SK-N-MC (cell line): ENCODE results near the gene P4HA1.

Experiments
- DNase-seq: peaks from one replicate; pipeline ENCODE4 v3.0.0-alpha.2; 2011; ENCODE audit warnings: low read depth, low spot score
- H3K27ac ChIP-seq: fragments of 200-600 bp; sonication (generic); 2 replicates; pipeline ENCODE4 v1.5.1; 2016; ENCODE audit warnings: mixed run types
- H3K36me3 ChIP-seq: fragments of 200-600 bp; sonication (generic); 2 replicates; pipeline ENCODE4 v1.6.1; 2017; ENCODE audit warnings: antibody characterized with exemption, low read length, mixed read lengths; ENCODE audit not compliant: insufficient read depth
- H3K4me3 ChIP-seq: fragments of 200-600 bp; sonication (generic); 2 replicates; pipeline ENCODE4 v1.5.1; 2016
- H3K9ac ChIP-seq: fragments of 200-600 bp; sonication (generic); 2 replicates; pipeline ENCODE4 v1.8.0; 2017; ENCODE audit warnings: mixed run types, mixed read lengths; ENCODE audit not compliant: insufficient read length
- H3K9me3 ChIP-seq: fragments of 200-600 bp; sonication (generic); 2 replicates; pipeline ENCODE4 v1.6.1; 2017; ENCODE audit warnings: low read depth, mild to moderate bottlenecking, antibody characterized with exemption, low read length, moderate library complexity, mixed read lengths
- EZH2 ChIP-seq: fragments of 200-600 bp; sonication (generic); IDR thresholded peaks from one replicate; pipeline ENCODE4 v1.6.1; 2017; ENCODE audit warnings: antibody characterized with exemption
- FOXP2 ChIP-seq: optimal IDR thresholded peaks from 2 replicates; pipeline ENCODE3; 2011; ENCODE audit warnings: mild to moderate bottlenecking, moderate library complexity; ENCODE audit not compliant: insufficient read depth; ENCODE audit errors: extremely low read length, control extremely low read depth
- POLR2AphosphoS5 ChIP-seq: IDR thresholded peaks from 2 replicates; pipeline ENCODE4 v1.6.1; 2012; ENCODE audit warnings: mild to moderate bottlenecking, low read depth, low read length, borderline replicate concordance

The P4HA1 gene

GRCh38 chr10:72981882-72982529 lies 114.7 kb downstream of the P4HA1 start:
- Histone ChIP-seq H3K9me3 (no peaks in the 10 kb centered on the region), H3K27ac (no peak overlapping the region)

GRCh38 chr10:72981028-72981881 lies 115.4 kb downstream of the P4HA1 start:
- no peak overlapping the region for H3K4me3 ChIP-seq
- H3K9me3 ChIP-seq = no peaks in the 10 kb centered on the region
- no peak for DNase-seq

More at GRCh38 chr10:72981882-72982529, 114.7 kb downstream of the P4HA1 start:
- Histone ChIP-seq H3K4me3 (no peak overlapping the region), H3K9ac (no peak overlapping the region), H3K36me3 (no peaks in the 10 kb centered on the region)
- no peak for DNase-seq
- TF ChIP-seq POLR2AphosphoS5 = no peak
- no peak for TF ChIP-seq EZH2
- TF ChIP-seq FOXP2 = no peak

GRCh38 chr10:72980348-72980747 lies 116.3 kb downstream of the P4HA1 start:
- no peak for DNase-seq
- Histone ChIP-seq H3K4me3 (no peak overlapping the region), H3K36me3 (no peaks in the 10 kb centered on the region), H3K27ac (no peak overlapping the region), H3K9me3 (no peaks in the 10 kb centered on the region), H3K9ac (no peak overlapping the region)
- no peak for TF ChIP-seq EZH2
- TF ChIP-seq POLR2AphosphoS5 = no peak
- no peak for TF ChIP-seq FOXP2

More at GRCh38 chr10:72981028-72981881, 115.4 kb downstream of the P4HA1 start:
- no peaks in the 10 kb centered on the region for H3K36me3 ChIP-seq
- no peak overlapping the region for H3K9ac ChIP-seq
- H3K27ac ChIP-seq = no peak overlapping the region
- TF ChIP-seq POLR2AphosphoS5 (no peak), EZH2 (no peak), FOXP2 (no peak)

GRCh38 chr10:72979709-72980108 lies 117.0 kb downstream of the P4HA1 start:
- H3K9me3 ChIP-seq = no peaks in the 10 kb centered on the region
- H3K36me3 ChIP-seq = no peaks in the 10 kb centered on the region
- no peak for TF ChIP-seq POLR2AphosphoS5
- no peak for TF ChIP-seq EZH2
- TF ChIP-seq FOXP2 = no peak
- no peak overlapping the region for H3K4me3 ChIP-seq
- no peak overlapping the region for H3K9ac ChIP-seq
- no peak for DNase-seq
- no peak overlapping the region for H3K27ac ChIP-seq

GRCh38 chr10:72976886-72977285 lies 119.8 kb downstream of the P4HA1 start:
- Histone ChIP-seq H3K9me3 (no peaks in the 10 kb centered on the region), H3K9ac (no peak overlapping the region), H3K27ac (no peak overlapping the region), H3K36me3 (no peaks in the 10 kb centered on the region), H3K4me3 (no peak overlapping the region)
- DNase-seq = no peak
- TF ChIP-seq POLR2AphosphoS5 (no peak), EZH2 (no peak)
